Activated naive CD8-positive, alpha-beta T cell treated with anti-CD3 and anti-CD28 coated beads for 36 hours (primary cell): ENCODE measurements around the gene NID2. TPM values are rescaled to one million over a fixed set of nuclear protein-coding genes. Genes with fewer than 3 reads are reported as not detected.

Experiments used
- DNase-seq: peaks from one replicate; pipeline ENCODE4 v3.0.0; 2021
- H3K27ac Mint-ChIP-seq: one replicate; pipeline ENCODE4 v1.8.0; 2022; ENCODE audit warnings: mild to moderate bottlenecking, moderate library complexity, mixed read lengths
- H3K27me3 Mint-ChIP-seq: one replicate; pipeline ENCODE4 v1.8.0; 2022; ENCODE audit warnings: mild to moderate bottlenecking, mixed read lengths
- H3K36me3 Mint-ChIP-seq: one replicate; pipeline ENCODE4 v1.8.0; 2021; ENCODE audit warnings: mild to moderate bottlenecking, mixed read lengths
- H3K4me1 Mint-ChIP-seq: one replicate; pipeline ENCODE4 v1.8.0; 2021; ENCODE audit warnings: mixed read lengths
- H3K4me3 Mint-ChIP-seq: one replicate; pipeline ENCODE4 v1.8.0; 2022; ENCODE audit warnings: mild to moderate bottlenecking, moderate library complexity, mixed read lengths
- H3K9me3 Mint-ChIP-seq: one replicate; pipeline ENCODE4 v1.8.0; 2022; ENCODE audit warnings: mixed read lengths
- total RNA-seq, 2 experiments: library from RNA; stranded (reverse); gene quantifications; one replicate each; pipeline ENCODE4 v1.2.3, GENCODE V29; 2021

NID2 gene
- total RNA-seq, 2 experiments from 2014 or later = not detected

DNA sequence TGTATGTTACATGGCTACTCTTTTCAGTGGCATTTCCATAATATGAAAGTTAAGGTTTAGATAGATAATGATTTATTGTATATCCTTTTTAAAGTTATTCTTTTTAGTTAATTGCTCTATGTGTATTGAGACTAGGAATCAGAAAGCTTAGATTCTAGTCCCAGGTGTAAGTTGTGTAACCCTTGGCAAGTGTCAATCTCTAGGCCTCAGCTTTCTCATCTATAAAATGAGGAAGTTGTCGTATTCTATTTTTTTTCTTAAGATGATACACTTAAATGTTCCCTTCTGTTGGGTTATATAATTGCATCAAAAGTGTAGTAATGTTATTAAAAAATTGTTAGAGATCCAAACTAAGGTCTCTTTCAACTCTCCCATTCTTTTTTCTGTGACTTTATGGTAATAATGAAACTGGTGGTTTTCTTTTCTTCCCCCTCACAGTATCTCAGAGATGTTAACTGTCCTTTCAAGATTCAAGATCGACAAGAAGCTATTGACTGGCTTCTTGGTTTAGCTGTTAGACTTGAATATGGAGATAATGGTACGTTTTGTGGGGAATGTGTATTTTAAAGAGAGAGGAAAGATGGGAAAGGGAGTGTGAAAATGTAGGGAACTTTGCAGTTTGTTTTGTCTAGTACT lies 75.5 kb downstream of the NID2 start:
- Mint-ChIP-seq H3K36me3 (peaks cover 21% of the 10 kb centered on the region), H3K4me1 (peaks cover 37% of the 10 kb centered on the region), H3K27ac (no peak overlapping the region), H3K4me3 (no peak overlapping the region), H3K27me3 (no peaks in the 10 kb centered on the region), H3K9me3 (no peaks in the 10 kb centered on the region)
- DNase-seq = no peak

DNA sequence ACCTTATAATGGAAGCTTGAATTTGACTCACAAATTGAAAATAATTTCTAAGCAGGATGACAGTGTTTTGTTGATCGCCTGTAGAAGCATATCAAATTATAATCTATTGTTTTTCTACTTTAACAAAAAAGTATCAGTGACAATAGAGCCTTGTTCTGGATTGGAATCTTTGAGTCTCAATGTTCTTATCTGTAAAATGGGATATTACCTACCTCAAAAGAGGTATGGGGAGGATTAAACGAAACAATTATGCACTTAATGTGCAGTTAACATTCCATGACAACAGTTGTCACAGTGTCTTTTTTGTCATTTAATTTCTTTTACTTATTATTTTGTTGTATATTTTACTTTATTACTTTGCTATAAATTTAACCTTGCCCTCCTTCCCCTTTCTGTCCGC lies 78.4 kb downstream of the NID2 start:
- H3K9me3 Mint-ChIP-seq = no peaks in the 10 kb centered on the region
- H3K4me3 Mint-ChIP-seq = peak overlapping the region; percentile 84
- H3K27ac Mint-ChIP-seq = peak overlapping the region; percentile 90
- peaks cover 31% of the 10 kb centered on the region for H3K4me1 Mint-ChIP-seq
- H3K36me3 Mint-ChIP-seq = peaks cover 14% of the 10 kb centered on the region
- DNase-seq = no peak
- no peaks in the 10 kb centered on the region for H3K27me3 Mint-ChIP-seq

DNA sequence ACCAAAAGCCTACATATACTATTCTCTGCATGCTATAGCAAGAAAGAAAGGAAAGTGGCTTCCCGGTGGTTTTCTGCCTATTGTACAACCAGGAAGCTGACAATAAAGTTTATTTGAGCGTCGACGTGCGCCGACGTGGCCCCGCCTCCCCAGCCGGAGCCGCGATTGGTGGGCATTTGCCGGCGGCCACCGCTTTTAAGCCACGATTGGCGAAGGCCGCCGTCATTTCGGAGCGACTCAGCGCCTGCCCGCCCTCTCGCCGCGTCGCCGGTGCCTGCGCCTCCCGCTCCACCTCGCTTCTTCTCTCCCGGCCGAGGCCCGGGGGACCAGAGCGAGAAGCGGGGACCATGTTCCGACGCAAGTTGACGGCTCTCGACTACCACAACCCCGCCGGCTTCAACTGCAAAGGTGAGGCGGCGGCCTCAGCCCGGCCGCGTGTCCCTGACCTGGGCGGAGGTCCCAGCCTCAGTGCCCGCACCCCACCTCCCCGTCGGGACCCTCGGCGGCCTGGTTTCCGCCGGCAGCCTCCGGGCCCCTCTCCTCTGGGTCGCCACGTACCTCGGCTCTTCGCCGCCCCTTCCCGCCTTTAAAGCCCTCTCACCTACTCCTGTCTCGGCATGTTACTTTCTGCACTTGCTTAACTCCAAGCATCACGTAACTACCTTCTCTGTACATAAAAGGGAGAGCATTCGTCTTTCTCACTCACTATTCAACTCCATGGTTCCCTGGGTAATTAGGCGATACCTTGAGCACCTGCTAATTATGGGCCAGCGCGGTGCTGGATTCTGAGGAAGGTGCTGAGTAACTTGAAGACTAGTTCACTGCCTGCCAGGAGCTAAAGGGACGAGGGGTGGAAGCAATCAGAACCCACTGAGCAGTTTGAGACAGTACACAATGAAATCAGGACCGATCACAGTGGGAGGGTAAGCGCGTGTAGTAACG lies 79.3 kb downstream of the NID2 start, which contains the start of gene RTRAF:
RTRAF (plus strand) TSS at position 254 of the 942 bp plus-strand sequence; CDS start at position 348, 94 bp downstream.
- peaks cover 11% of the 10 kb centered on the region for H3K36me3 Mint-ChIP-seq
- peak within 1 kb of the TSS; percentile 90 for H3K27ac Mint-ChIP-seq
- H3K9me3 Mint-ChIP-seq = no peaks in the 10 kb centered on the region
- peak; percentile 95 for DNase-seq
- H3K4me3 Mint-ChIP-seq = peak within 1 kb of the TSS; percentile 84
- peaks cover 26% of the 10 kb centered on the region for H3K4me1 Mint-ChIP-seq
- no peaks in the 10 kb centered on the region for H3K27me3 Mint-ChIP-seq

DNA sequence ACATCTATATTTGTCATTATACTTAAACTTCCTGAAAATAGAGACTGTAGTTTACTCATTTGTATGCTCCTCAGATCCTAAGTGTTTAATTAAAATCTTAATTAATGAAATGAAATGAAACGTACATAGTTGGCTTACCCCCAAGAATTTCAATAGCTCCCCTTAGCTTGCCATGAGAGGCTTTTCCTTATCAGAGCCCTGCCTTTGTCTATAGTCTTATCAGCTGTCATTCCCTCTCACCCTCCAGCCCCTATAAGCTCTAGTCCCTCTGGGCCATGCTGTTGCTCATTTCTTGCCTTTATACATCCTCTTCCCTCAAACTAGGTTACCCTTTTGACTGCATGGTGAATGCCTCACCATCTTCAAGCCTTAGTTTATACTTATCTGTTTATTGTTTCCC lies 80.6 kb downstream of the NID2 start:
- peaks cover 7% of the 10 kb centered on the region for H3K36me3 Mint-ChIP-seq
- peak overlapping the region; percentile 84 for H3K4me3 Mint-ChIP-seq
- H3K27me3 Mint-ChIP-seq = no peaks in the 10 kb centered on the region
- peaks cover 1% of the 10 kb centered on the region for H3K9me3 Mint-ChIP-seq
- H3K4me1 Mint-ChIP-seq = peaks cover 17% of the 10 kb centered on the region
- H3K27ac Mint-ChIP-seq = peak overlapping the region; percentile 90
- no peak for DNase-seq

DNA sequence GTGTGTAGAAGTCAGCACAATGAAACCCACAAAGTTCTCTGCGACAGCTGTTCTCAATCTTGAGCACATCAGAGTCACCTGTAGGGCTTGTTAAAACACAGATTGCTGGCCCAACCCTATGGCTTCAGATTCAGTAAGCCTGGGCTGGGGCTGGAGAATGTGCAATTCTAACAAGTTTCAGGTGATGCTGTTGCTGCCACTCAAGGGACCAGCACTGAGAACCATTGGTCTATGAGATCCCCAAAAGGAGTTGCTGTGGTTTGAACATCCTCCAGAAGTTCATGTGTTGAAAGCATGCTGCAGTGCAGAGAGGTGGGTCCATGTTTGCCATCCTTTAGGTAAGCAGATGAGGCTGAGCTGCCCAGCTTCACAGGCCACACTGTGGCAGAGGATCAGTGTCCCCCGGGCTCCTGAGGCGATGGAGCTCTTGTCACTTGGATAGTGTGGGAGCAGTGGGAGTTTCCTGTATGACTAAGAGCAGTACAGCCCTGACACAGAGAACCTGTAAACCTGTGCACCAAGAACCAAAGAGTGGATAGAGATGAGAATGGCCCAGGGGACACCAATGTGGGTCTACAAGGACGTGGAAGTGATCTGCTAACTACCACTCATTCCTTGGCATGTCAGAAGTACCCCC lies 87.5 kb downstream of the NID2 start:
- no peak overlapping the region for H3K27ac Mint-ChIP-seq
- peaks cover 10% of the 10 kb centered on the region for H3K4me1 Mint-ChIP-seq
- DNase-seq = no peak
- no peaks in the 10 kb centered on the region for H3K36me3 Mint-ChIP-seq
- no peak overlapping the region for H3K4me3 Mint-ChIP-seq
- H3K27me3 Mint-ChIP-seq = peaks cover 5% of the 10 kb centered on the region
- H3K9me3 Mint-ChIP-seq = peaks cover 1% of the 10 kb centered on the region

DNA sequence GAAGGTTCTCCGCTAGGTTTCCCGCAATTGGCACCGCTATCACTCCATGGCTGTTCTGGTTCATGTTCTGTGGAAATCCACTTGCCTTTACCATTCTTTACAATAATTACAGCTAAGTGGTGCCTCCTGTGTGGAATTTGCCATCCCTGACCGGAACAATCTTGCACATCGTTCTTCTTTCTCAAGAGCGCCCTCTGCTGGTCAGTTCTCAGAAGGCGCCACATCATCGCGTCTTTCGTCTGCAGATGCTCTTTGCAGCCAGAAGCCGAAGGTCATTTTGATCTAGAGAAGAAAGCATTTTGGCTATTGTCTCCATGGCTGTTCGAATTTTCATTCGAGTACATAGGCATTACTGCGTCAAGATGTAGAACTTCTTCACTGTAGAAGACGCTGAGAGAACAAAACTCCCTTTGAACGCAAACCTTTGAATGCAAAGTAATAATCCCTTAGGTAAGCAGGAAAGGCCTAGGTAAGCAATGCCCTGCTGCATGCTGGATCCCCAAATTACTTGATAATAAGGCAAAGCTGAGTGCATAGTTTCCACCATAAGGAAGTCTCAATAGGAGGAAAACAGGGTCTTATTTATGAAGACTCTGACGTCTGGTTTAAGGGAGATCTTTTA lies 89.7 kb downstream of the NID2 start:
- peaks cover 1% of the 10 kb centered on the region for H3K9me3 Mint-ChIP-seq
- H3K4me1 Mint-ChIP-seq = peaks cover 10% of the 10 kb centered on the region
- H3K4me3 Mint-ChIP-seq = no peak overlapping the region
- no peak overlapping the region for H3K27ac Mint-ChIP-seq
- no peaks in the 10 kb centered on the region for H3K36me3 Mint-ChIP-seq
- peak; percentile 72 for DNase-seq
- H3K27me3 Mint-ChIP-seq = peaks cover 5% of the 10 kb centered on the region

DNA sequence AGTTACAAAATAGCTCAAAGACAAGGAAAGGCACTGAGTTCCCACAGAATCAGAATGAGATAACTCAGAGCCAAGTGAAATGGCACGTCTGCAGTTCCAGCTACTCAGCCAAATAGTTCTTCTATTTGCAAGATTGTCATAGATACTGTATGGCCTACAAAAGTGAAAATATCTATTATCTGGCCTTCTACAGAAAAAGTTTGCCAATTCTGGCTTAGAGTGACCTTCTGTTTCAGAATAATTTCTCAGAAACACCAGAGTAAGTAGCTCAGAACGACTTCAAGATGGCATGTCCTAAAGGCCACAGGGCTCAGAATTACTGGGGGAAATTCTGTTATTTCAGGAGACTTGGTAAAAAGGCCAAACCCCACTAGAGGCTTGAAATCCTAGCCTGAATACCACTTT lies 90.2 kb downstream of the NID2 start:
- H3K9me3 Mint-ChIP-seq = no peaks in the 10 kb centered on the region
- H3K27ac Mint-ChIP-seq = no peak overlapping the region
- peaks cover 5% of the 10 kb centered on the region for H3K27me3 Mint-ChIP-seq
- H3K4me1 Mint-ChIP-seq = peaks cover 10% of the 10 kb centered on the region
- no peak overlapping the region for H3K4me3 Mint-ChIP-seq
- no peaks in the 10 kb centered on the region for H3K36me3 Mint-ChIP-seq
- no peak for DNase-seq

DNA sequence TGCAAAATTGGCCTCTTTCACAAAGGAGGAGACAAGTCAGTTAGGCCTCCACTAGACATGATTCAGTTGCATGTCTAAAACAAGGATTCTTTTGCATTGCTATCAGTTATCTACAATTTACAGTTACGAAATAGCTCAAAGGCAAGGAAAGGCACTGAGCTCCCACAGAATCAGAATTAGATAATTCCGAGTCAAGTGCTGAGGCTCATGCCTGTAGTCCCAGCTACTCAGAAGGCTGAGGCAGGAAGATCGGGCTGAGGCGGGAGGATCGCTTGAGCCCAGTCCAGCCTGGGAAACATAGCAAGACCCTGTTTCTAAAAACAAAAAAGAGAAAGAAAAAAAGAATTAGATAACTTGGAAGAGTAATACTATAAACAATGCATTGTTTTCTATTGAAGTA lies 91.8 kb downstream of the NID2 start:
- Mint-ChIP-seq H3K9me3 (no peaks in the 10 kb centered on the region), H3K36me3 (no peaks in the 10 kb centered on the region), H3K27me3 (peaks cover 5% of the 10 kb centered on the region), H3K4me3 (no peak overlapping the region), H3K27ac (no peak overlapping the region), H3K4me1 (peaks cover 13% of the 10 kb centered on the region)
- no peak for DNase-seq

DNA sequence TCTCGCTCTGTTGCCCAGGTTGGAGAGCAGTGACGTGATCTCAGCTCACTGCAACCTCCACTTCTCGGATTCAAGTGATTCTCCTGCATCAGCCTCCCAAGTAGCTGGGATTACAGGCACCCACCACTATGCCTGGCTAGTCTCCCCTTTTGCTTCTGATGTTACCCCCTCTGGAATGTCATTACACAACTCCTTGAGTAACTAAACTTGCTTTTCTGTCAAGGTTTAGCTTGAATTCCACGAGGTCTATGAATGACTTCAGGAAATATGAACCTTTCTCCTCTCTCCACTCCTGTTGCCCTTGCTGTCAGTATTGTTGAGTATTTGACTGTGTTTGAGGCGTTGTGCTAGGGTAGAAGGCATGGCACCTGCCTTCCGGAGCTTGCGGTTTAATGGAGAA lies 96.3 kb downstream of the NID2 start:
- Mint-ChIP-seq H3K4me3 (no peak overlapping the region), H3K36me3 (peaks cover 4% of the 10 kb centered on the region), H3K27me3 (no peaks in the 10 kb centered on the region), H3K27ac (no peak overlapping the region), H3K9me3 (no peaks in the 10 kb centered on the region), H3K4me1 (peaks cover 9% of the 10 kb centered on the region)
- DNase-seq = no peak

DNA sequence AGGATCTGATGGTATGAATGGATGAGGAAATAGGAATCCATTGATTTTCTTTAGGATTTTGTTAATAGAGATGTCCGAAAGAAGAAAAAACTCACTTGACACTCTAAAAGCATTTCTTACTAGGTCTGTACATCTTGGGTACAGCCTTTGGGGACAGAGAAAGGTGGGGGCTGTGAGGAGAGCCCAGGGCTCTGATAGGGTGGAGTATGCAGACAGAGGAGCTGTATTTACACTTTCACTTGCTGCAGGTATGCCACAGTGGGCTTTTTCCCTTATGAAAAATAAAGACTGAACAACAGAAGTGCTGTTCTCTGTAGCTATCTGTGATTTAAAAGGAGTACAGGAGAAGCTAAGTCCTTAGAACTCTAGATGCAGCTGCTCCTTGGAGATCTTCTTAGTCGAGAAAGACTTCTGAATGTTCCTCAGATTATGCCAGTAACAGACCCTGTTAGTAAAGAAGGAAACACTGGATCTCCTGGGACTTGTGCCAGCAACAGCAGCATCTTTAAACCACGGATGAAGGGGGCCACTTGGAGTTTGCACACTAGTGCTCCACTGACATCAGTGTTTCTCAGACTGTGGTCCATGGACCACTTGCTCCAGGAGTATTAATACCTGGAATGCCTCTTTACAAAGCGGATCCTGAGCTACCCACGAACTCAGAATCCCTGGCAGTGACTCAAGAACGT lies 98.9 kb downstream of the NID2 start:
- peaks cover 4% of the 10 kb centered on the region for H3K36me3 Mint-ChIP-seq
- H3K4me3 Mint-ChIP-seq = no peak overlapping the region
- H3K27me3 Mint-ChIP-seq = no peaks in the 10 kb centered on the region
- no peak for DNase-seq
- H3K9me3 Mint-ChIP-seq = no peaks in the 10 kb centered on the region
- H3K4me1 Mint-ChIP-seq = peaks cover 13% of the 10 kb centered on the region
- H3K27ac Mint-ChIP-seq = no peak overlapping the region

DNA sequence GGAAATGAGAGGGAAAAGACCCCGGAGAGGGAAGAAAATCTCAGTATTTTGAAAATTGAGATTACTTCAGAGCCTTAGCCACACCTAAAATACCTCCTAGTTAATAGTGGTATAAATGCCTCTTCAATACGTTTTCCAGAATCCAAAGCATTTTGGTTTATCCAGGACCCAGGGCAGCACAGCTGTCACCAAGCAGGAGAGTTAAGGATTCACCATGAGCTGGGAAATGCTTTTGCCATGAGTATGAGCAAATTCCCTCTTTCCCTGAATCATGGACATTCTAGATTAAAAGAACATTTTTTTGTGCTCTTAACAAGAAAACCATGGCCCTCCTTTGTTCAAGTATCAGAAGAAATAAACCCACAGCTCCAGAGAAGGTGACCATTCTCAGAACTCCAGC lies 101.3 kb downstream of the NID2 start:
- Mint-ChIP-seq H3K9me3 (no peaks in the 10 kb centered on the region), H3K4me3 (no peak overlapping the region), H3K27ac (no peak overlapping the region), H3K4me1 (peaks cover 23% of the 10 kb centered on the region), H3K27me3 (no peaks in the 10 kb centered on the region), H3K36me3 (peaks cover 20% of the 10 kb centered on the region)
- no peak for DNase-seq

DNA sequence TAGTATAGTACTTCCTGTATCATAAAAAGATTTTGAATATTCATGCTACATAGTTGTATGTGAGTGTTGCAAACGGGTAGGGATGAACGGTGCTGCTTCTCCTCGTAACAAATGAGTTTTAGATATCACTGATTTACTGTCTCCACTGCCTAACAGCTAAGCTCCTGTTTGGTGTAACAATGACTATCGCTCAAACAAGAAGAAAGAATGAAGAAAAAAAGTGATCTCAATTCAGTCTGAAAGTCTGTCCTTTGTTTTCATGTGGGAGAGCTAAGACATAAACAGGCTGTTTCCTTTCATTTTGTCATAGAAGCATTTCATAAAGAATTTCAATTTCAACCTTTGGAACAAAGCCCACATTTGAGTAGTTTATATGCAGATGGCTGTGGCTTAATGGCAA lies 105.6 kb downstream of the NID2 start:
- peak overlapping the region; percentile 43 for H3K27ac Mint-ChIP-seq
- peaks cover 20% of the 10 kb centered on the region for H3K9me3 Mint-ChIP-seq
- peaks cover 53% of the 10 kb centered on the region for H3K36me3 Mint-ChIP-seq
- peak overlapping the region; percentile 51 for H3K4me3 Mint-ChIP-seq
- DNase-seq = no peak
- peaks cover 40% of the 10 kb centered on the region for H3K4me1 Mint-ChIP-seq
- no peaks in the 10 kb centered on the region for H3K27me3 Mint-ChIP-seq

DNA sequence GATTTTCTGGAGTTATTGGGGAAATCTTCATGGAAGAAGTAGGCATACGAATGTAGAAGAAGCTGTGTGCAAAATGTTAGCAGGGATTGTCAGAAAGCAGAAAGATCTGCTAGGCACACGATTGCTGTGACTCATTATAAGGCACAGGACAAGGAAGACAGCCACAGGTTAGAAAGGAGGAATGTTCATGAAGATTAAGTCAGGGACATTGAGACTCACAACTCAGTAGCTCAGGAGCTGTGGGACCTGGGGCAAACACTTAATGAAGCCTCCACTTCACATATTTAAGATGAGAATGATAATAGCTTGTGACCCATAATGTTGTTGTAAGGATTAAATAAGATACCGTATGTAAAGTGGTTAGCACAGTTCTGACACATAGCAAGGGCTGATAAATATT lies 106.1 kb downstream of the NID2 start:
- H3K4me1 Mint-ChIP-seq = peaks cover 39% of the 10 kb centered on the region

DNA sequence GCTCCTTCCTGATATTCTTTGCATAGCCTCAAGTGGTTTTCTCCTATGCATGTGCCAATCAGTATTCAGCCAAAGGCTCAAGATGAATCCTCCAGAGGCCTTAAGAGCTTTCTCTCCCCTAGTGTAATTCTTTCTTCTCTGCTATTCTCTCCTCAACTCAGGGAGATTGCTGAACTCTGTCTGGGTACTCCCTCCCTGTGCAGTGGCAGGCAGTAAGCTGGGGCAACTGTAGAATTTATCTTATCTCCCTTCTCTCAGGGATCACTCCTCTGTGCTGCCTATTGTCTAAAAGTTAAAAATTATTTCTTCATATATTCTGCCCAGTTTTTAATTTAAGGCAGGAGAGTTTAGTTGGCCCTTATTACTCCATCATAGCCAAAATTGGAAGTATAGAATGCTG lies 108.0 kb downstream of the NID2 start:
- Mint-ChIP-seq H3K4me1 (peaks cover 38% of the 10 kb centered on the region), H3K4me3 (no peak overlapping the region), H3K36me3 (peaks cover 76% of the 10 kb centered on the region), H3K27ac (no peak overlapping the region), H3K27me3 (no peaks in the 10 kb centered on the region), H3K9me3 (peaks cover 26% of the 10 kb centered on the region)
- DNase-seq = no peak

More for the DNA sequence above, 106.1 kb downstream of the NID2 start:
- Mint-ChIP-seq H3K9me3 (peaks cover 20% of the 10 kb centered on the region), H3K27ac (peak overlapping the region; percentile 18), H3K4me3 (peak overlapping the region; percentile 51), H3K36me3 (peaks cover 58% of the 10 kb centered on the region), H3K27me3 (no peaks in the 10 kb centered on the region)
- no peak for DNase-seq
